ENCODE measurements around the gene ORC4.

GRCh38 chr2:147996828-147997227, 23.7 kb downstream of the ORC4 start:
- TF ChIP-seq CTCF (conservative IDR thresholded peaks at IDR 0.05 in 1 of 2, IDR thresholded peaks at IDR 0.05 in 1 of 2; ENCODE audit: extremely low read depth in 1 of 2, insufficient read depth in 1 of 2, low read depth in 1 of 2, low read length in 2 of 2), result no peak
- no peak for TF ChIP-seq EZH2 (IDR thresholded peaks at IDR 0.05; ENCODE audit: borderline replicate concordance, low read length)

Measured in mammary epithelial cell (primary cell).